Cardiac fibroblast (primary cell): ENCODE data around the gene KLRK1.
A peak's percentile ranks its signal among the peaks of the same experiment; 100 is the strongest.
"Not testable (repeated sequence)": the region's sequence is repeated elsewhere in the genome, so short reads cannot be mapped to it uniquely, and the experiment has no call there.

Source experiments
- DNase-seq, 2 donors: peaks; one replicate each; pipeline versions ENCODE4 v3.0.0 to v3.0.0-alpha.2; 2010; ENCODE audit warnings: low read depth in 2 of 2
- H3K4me3 ChIP-seq, 2 donors: replicated peaks in 1 of 2; 1 replicate in 1 of 2; 2 replicates in 1 of 2; pipeline ENCODE4 v1.5.1; 2011; ENCODE audit warnings: low read depth in 2 of 2, low read length in 2 of 2, mild to moderate bottlenecking in 2 of 2, moderate library complexity in 1 of 2
- CTCF ChIP-seq: IDR thresholded peaks from one replicate; pipeline ENCODE4 v1.5.1; 2011; ENCODE audit warnings: low read depth, mild to moderate bottlenecking, low read length, inconsistent platforms

Gene KLRK1

GRCh38 chr12:10331642-10332239, 58.1 kb downstream of the KLRK1 start:
- no peak overlapping the region for H3K4me3 ChIP-seq
- TF ChIP-seq CTCF = peak; percentile 82
- peak; percentile 75 to 79 for DNase-seq

GRCh38 chr12:10328691-10329090, 61.1 kb downstream of the KLRK1 start:
- DNase-seq = peak in 1 of 2 donors; percentile 10

More at GRCh38 chr12:10328691-10329090, 61.1 kb downstream of the KLRK1 start:
- H3K4me3 ChIP-seq = not testable (repeated sequence)
